Smooth muscle cell (in vitro differentiated cells): Measurements from ENCODE around the gene AHDC1. TPM values are rescaled to one million over a fixed set of nuclear protein-coding genes. Genes with fewer than 3 reads are reported as not detected.

Experiments
- DNase-seq: peaks from one replicate; lab custom pipeline; 2025; ENCODE audit not compliant: unreplicated experiment; lab: John Stamatoyannopoulos, UW
- H2AFZ ChIP-seq: fragments of 200-600 bp; sonication (generic); 2 replicates; pipeline ENCODE4 v1.6.0; 2016; ENCODE audit warnings: antibody characterized with exemption, low read depth, mild to moderate bottlenecking
- H3F3A ChIP-seq: fragments of 200-600 bp; sonication (generic); 2 replicates; pipeline ENCODE4 v1.6.0; 2017; ENCODE audit warnings: antibody characterized with exemption, low read depth
- H3K27ac ChIP-seq: fragments of 200-600 bp; sonication (generic); 2 replicates; pipeline ENCODE4 v1.5.1; 2016; ENCODE audit warnings: low read depth, mild to moderate bottlenecking
- H3K27me3 ChIP-seq: fragments of 200-600 bp; sonication (generic); 2 replicates; pipeline ENCODE4 v1.6.1; 2016; ENCODE audit warnings: low read depth, mild to moderate bottlenecking
- H3K36me3 ChIP-seq: fragments of 200-600 bp; sonication (generic); 2 replicates; pipeline ENCODE4 v1.5.1; 2016; ENCODE audit warnings: low read depth
- H3K4me1 ChIP-seq: fragments of 200-600 bp; sonication (generic); 2 replicates; pipeline ENCODE4 v1.5.1; 2016; ENCODE audit warnings: low read depth
- H3K4me2 ChIP-seq: fragments of 200-600 bp; sonication (generic); 2 replicates; pipeline ENCODE4 v1.6.0; 2016; ENCODE audit warnings: mild to moderate bottlenecking
- H3K4me3 ChIP-seq: fragments of 200-600 bp; sonication (generic); 2 replicates; pipeline ENCODE4 v1.5.1; 2016; ENCODE audit warnings: mild to moderate bottlenecking
- H3K79me2 ChIP-seq: fragments of 200-600 bp; sonication (generic); 2 replicates; pipeline ENCODE4 v1.6.0; 2016; ENCODE audit warnings: low read depth, mild to moderate bottlenecking
- H3K9ac ChIP-seq: fragments of 200-600 bp; sonication (generic); 2 replicates; pipeline ENCODE4 v1.6.0; 2016; ENCODE audit warnings: low read depth
- H3K9me3 ChIP-seq: fragments of 200-600 bp; sonication (generic); replicated peaks from 2 replicates; pipeline ENCODE4 v1.5.1; 2016; ENCODE audit warnings: low read depth
- H4K20me1 ChIP-seq: fragments of 200-600 bp; sonication (generic); 2 replicates; pipeline ENCODE4 v1.6.0; 2016; ENCODE audit warnings: low read depth
- CTCF ChIP-seq: fragments of 200-600 bp; sonication (generic); IDR thresholded peaks from 2 replicates; pipeline ENCODE4 v1.5.1; 2017; ENCODE audit warnings: borderline replicate concordance, mild to moderate bottlenecking, antibody characterized with exemption; ENCODE audit not compliant: insufficient read depth, poor library complexity, severe bottlenecking
- WGBS: methylation state at CpG from one replicate; pipeline ENCODE4 v1.1.7; 2016; ENCODE audit warnings: low lambda C conversion rate; 5-methylcytosine and 5-hydroxymethylcytosine counted together
- polyA plus RNA-seq: library from polyadenylated mRNA; unstranded; fragments of >200 nt; fragmentation: Nextera tagmentation; extraction: Ambion mirVana; gene quantifications from 2 replicates; pipeline ENCODE4 v1.2.1, GENCODE V29; 2016
- total RNA-seq: library from RNA; depleted of rRNA; stranded (reverse); fragments of >200 nt; gene quantifications from 2 replicates; pipeline ENCODE4 v1.2.3, GENCODE V29; 2014

Gene AHDC1
- total and polyA plus RNA-seq, 2 experiments from 2014 or later = 12.2 TPM

GRCh38 chr1:27550510-27551169 is 53.3 kb downstream of the AHDC1 start:
- no peak overlapping the region for H3K9ac ChIP-seq
- no peak overlapping the region for H2AFZ ChIP-seq
- no peak overlapping the region for H3K27ac ChIP-seq
- H3F3A ChIP-seq = peaks cover 3% of the 10 kb centered on the region
- 98% methylated on average over 43 of the region's 44 CpGs for WGBS
- H3K4me1 ChIP-seq = no peaks in the 10 kb centered on the region
- H3K27me3 ChIP-seq = no peaks in the 10 kb centered on the region
- H3K9me3 ChIP-seq = no peaks in the 10 kb centered on the region
- no peak overlapping the region for H3K4me3 ChIP-seq
- no peaks in the 10 kb centered on the region for H3K36me3 ChIP-seq
- H3K4me2 ChIP-seq = no peak overlapping the region
- DNase-seq = no peak
- TF ChIP-seq CTCF = no peak
- H3K79me2 ChIP-seq = peaks cover 33% of the 10 kb centered on the region
- peaks cover 34% of the 10 kb centered on the region for H4K20me1 ChIP-seq

GRCh38 chr1:27549807-27550408 is 54.0 kb downstream of the AHDC1 start:
- H4K20me1 ChIP-seq = peaks cover 32% of the 10 kb centered on the region
- WGBS = over 99% methylated on average over 37 of the region's 38 CpGs
- H3K27ac ChIP-seq = no peak overlapping the region
- H2AFZ ChIP-seq = no peak overlapping the region
- no peak overlapping the region for H3K4me3 ChIP-seq
- no peak overlapping the region for H3K4me2 ChIP-seq
- no peaks in the 10 kb centered on the region for H3F3A ChIP-seq
- peaks cover 39% of the 10 kb centered on the region for H3K79me2 ChIP-seq
- H3K36me3 ChIP-seq = no peaks in the 10 kb centered on the region
- no peaks in the 10 kb centered on the region for H3K4me1 ChIP-seq
- no peak overlapping the region for H3K9ac ChIP-seq
- H3K9me3 ChIP-seq = no peaks in the 10 kb centered on the region
- no peak for DNase-seq
- H3K27me3 ChIP-seq = no peaks in the 10 kb centered on the region
- TF ChIP-seq CTCF = no peak

DNA sequence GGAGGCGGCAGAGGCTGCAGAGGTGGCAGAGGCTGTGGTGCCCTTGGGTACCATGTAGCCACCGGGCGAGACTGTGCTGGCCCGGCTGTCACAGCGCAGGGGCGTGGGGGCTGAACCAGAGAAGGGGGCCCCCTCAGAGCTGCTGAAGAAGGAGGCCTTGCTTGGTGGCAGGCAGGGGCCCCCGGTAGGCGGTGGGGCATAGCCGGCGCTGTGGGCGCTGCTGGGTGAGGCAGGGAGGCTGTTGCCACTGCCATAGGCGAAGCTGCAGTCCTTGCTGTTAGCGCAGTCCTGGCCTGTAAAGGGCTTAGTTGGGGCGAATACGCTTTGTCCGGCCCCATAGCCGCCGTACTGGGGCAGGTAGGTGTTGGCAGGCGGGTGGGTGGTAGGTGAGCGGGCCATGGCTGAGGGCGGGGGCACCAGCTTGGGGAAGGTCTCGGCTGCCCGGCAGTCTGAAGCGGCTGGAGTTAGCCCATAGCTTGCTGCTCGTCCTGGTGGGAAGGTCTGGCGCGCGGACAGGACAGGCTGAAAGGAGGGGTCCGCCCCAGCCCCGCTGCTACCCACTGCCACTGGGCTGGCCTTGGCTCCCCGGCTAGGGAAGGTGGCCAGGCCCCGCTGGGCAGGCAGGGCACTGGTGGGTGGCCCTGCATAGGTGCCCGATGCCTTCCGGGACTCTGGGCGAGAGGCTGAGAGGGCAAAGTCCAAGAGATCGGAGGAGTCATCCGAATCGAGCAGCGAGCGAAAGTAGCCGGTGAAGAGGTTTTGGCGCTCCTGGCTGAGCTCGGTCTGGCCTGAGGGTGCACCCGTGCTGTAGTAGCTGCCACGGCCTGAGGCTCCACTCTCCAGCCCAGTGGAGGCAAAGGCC is 54.9 kb downstream of the AHDC1 start:
- no peak overlapping the region for H3K9ac ChIP-seq
- no peak overlapping the region for H3K4me3 ChIP-seq
- no peak for DNase-seq
- H3K27ac ChIP-seq = no peak overlapping the region
- H2AFZ ChIP-seq = no peak overlapping the region
- no peaks in the 10 kb centered on the region for H3K36me3 ChIP-seq
- H3K9me3 ChIP-seq = no peaks in the 10 kb centered on the region
- no peaks in the 10 kb centered on the region for H3K4me1 ChIP-seq
- no peaks in the 10 kb centered on the region for H3K27me3 ChIP-seq
- peaks cover 24% of the 10 kb centered on the region for H4K20me1 ChIP-seq
- H3K79me2 ChIP-seq = peaks cover 41% of the 10 kb centered on the region
- no peak for TF ChIP-seq CTCF
- no peak overlapping the region for H3K4me2 ChIP-seq
- H3F3A ChIP-seq = no peaks in the 10 kb centered on the region
- WGBS = 95% methylated on average over 40 of the region's 45 CpGs
